GM21529 (cell line): Measurements from ENCODE around the gene MYOM3.
"Not testable (repeated sequence)": the region's sequence is repeated elsewhere in the genome, so short reads cannot be mapped to it uniquely, and the experiment has no call there.

ENCODE experiments used
- ATAC-seq: cut with Tn5 transposase; IDR thresholded peaks from one replicate; pipeline ENCODE4 v1.9.1; 2021; ENCODE audit not compliant: unreplicated experiment

Gene MYOM3

GRCh38 chr1:24074817-24075589 lies 36.9 kb downstream of the MYOM3 start:
- no peak for ATAC-seq

- ATAC-seq: no peak
Observed at GRCh38 chr1:24074196-24074595, 37.7 kb downstream of the MYOM3 start.

GRCh38 chr1:24071941-24072340 lies 40.0 kb downstream of the MYOM3 start:
- no peak for ATAC-seq

GRCh38 chr1:24070821-24071393 lies 41.0 kb downstream of the MYOM3 start:
- no peak for ATAC-seq

GRCh38 chr1:24069817-24070216 lies 42.1 kb downstream of the MYOM3 start:
- no peak for ATAC-seq

GRCh38 chr1:24067978-24068377 lies 44.0 kb downstream of the MYOM3 start:
- no peak for ATAC-seq

- no peak for ATAC-seq
Observed at GRCh38 chr1:24065304-24065703, 46.6 kb downstream of the MYOM3 start.

- no peak for ATAC-seq
Observed at GRCh38 chr1:24062221-24062620, 49.7 kb downstream of the MYOM3 start.

- ATAC-seq: no peak
Observed at GRCh38 chr1:24060482-24060881, 51.5 kb downstream of the MYOM3 start.

GRCh38 chr1:24058671-24059455 lies 53.1 kb downstream of the MYOM3 start:
- ATAC-seq: no peak

- no peak for ATAC-seq
Observed at GRCh38 chr1:24057171-24057570, 54.8 kb downstream of the MYOM3 start.

GRCh38 chr1:24055681-24056080 lies 56.3 kb downstream of the MYOM3 start:
- no peak for ATAC-seq

GRCh38 chr1:24052220-24052619 lies 59.7 kb downstream of the MYOM3 start:
- ATAC-seq: no peak

- no peak for ATAC-seq
Observed at GRCh38 chr1:24051206-24051945, 60.6 kb downstream of the MYOM3 start.

- no peak for ATAC-seq
Observed at GRCh38 chr1:24049733-24050132, 62.2 kb downstream of the MYOM3 start.

GRCh38 chr1:24048894-24049293 lies 63.0 kb downstream of the MYOM3 start:
- ATAC-seq: not testable (repeated sequence)

GRCh38 chr1:24048205-24048869 lies 63.6 kb downstream of the MYOM3 start:
- no peak for ATAC-seq

GRCh38 chr1:24047110-24047477 lies 64.8 kb downstream of the MYOM3 start:
- no peak for ATAC-seq

- ATAC-seq: no peak
Observed at GRCh38 chr1:24045771-24046170, 66.2 kb downstream of the MYOM3 start.

- not testable (repeated sequence) for ATAC-seq
Observed at GRCh38 chr1:24044672-24045071, 67.3 kb downstream of the MYOM3 start.
